IMR-90 (cell line): Measurements from ENCODE around the gene CFAP210. TPM values are rescaled to one million over a fixed set of nuclear protein-coding genes. Genes with fewer than 3 reads are reported as not detected.

Experiments used
- ATAC-seq: fragments of 200-7000 bp; cut with Tn5 transposase; 2 replicates; pipeline ENCODE4 v1.9.1; 2020; ENCODE audit warnings: low read depth, mild to moderate bottlenecking, moderate library complexity
- BruUV-seq: library from RNA; stranded (reverse); fragments of 400-500 nt; replicated peaks from 2 replicates; lab custom pipeline; 2021; lab: Mats Ljungman, UMichigan
- CTCF ChIA-PET: fragments of 300-600 bp; formaldehyde crosslinking; extraction: SDS; loops from one replicate; lab custom pipeline; 2021; ENCODE audit warnings: antibody characterized with exemption; lab: Yijun Ruan, JAX
- POLR2A ChIA-PET: fragments of 300-600 bp; sonication (Branson Sonifier 250); formaldehyde crosslinking; loops from one replicate; lab custom pipeline; 2022; ENCODE audit warnings: antibody characterized with exemption; ENCODE audit not compliant: unreplicated experiment; lab: Charles Lee
- DNase-seq: peaks from one replicate; pipeline ENCODE4 v3.0.0; 2013
- H2AFZ ChIP-seq: replicated peaks from 2 replicates; pipeline ENCODE3; 2013; ENCODE audit warnings: low read length, mild to moderate bottlenecking; ENCODE audit not compliant: poor library complexity
- H2AK5ac ChIP-seq: 2 replicates; pipeline ENCODE4 v1.6.1; 2013; ENCODE audit warnings: low read depth, low read length, inconsistent platforms
- H2AK9ac ChIP-seq: replicated peaks from 2 replicates; pipeline ENCODE3; 2013; ENCODE audit warnings: mild to moderate bottlenecking, low read depth, low read length, moderate library complexity; ENCODE audit not compliant: poor library complexity
- H2BK120ac ChIP-seq: 2 replicates; pipeline ENCODE4 v1.6.1; 2013; ENCODE audit warnings: low read depth, low read length, inconsistent platforms
- H2BK15ac ChIP-seq: 3 replicates; pipeline ENCODE4 v1.6.1; 2013; ENCODE audit warnings: low read depth, low read length, inconsistent platforms
- H2BK20ac ChIP-seq: 2 replicates; pipeline ENCODE4 v1.6.1; 2013; ENCODE audit warnings: low read depth, mild to moderate bottlenecking, inconsistent platforms, low read length, moderate library complexity
- H2BK5ac ChIP-seq: 2 replicates; pipeline ENCODE4 v1.6.1; 2013; ENCODE audit warnings: mild to moderate bottlenecking, low read depth, low read length, inconsistent platforms; ENCODE audit not compliant: poor library complexity, severe bottlenecking
- H3K14ac ChIP-seq: replicated peaks from 2 replicates; pipeline ENCODE4 v1.6.1; 2013; ENCODE audit warnings: low read depth, low read length, inconsistent platforms
- H3K18ac ChIP-seq: 2 replicates; pipeline ENCODE4 v1.6.1; 2013; ENCODE audit warnings: low read depth, low read length, control low read depth
- H3K23ac ChIP-seq: 2 replicates; pipeline ENCODE4 v1.6.1; 2013; ENCODE audit warnings: low read depth, low read length, inconsistent platforms
- H3K27ac ChIP-seq: 2 replicates; pipeline ENCODE4 v1.5.1; 2013; ENCODE audit warnings: mild to moderate bottlenecking, control low read depth, low read length; ENCODE audit not compliant: insufficient read depth
- H3K27me3 ChIP-seq: 2 replicates; pipeline ENCODE4 v1.6.1; 2013; ENCODE audit warnings: low read length; ENCODE audit not compliant: control insufficient read depth, insufficient read depth
- H3K36me3 ChIP-seq: 2 replicates; pipeline ENCODE4 v1.6.1; 2013; ENCODE audit warnings: low read length, mixed read lengths; ENCODE audit not compliant: control insufficient read depth, insufficient read depth
- H3K4ac ChIP-seq: 2 replicates; pipeline ENCODE4 v1.6.1; 2013; ENCODE audit warnings: low read depth, low read length, inconsistent platforms
- H3K4me1 ChIP-seq: 2 replicates; pipeline ENCODE4 v1.6.1; 2013; ENCODE audit warnings: low read length, mixed read lengths; ENCODE audit not compliant: control insufficient read depth, insufficient read depth
- H3K4me2 ChIP-seq: 2 replicates; pipeline ENCODE4 v1.6.1; 2013; ENCODE audit warnings: low read depth, mild to moderate bottlenecking, control low read depth, low read length, moderate library complexity
- H3K4me3 ChIP-seq: 2 replicates; pipeline ENCODE4 v1.5.1; 2013; ENCODE audit warnings: low read depth, mild to moderate bottlenecking, control low read depth, low read length, moderate library complexity; ENCODE audit not compliant: insufficient read depth
- H3K56ac ChIP-seq: 2 replicates; pipeline ENCODE4 v1.6.1; 2013; ENCODE audit warnings: low read length, inconsistent platforms; ENCODE audit not compliant: insufficient read depth; ENCODE audit errors: extremely low read depth
- H3K79me1 ChIP-seq, 2 experiments: 2 replicates each; pipeline ENCODE4 v1.6.1; 2013; ENCODE audit warnings: low read length in 2 of 2, inconsistent platforms in 1 of 2, low read depth in 1 of 2
- H3K9ac ChIP-seq: 2 replicates; pipeline ENCODE4 v1.6.1; 2013; ENCODE audit warnings: low read depth, low read length, control low read depth
- H3K9me1 ChIP-seq: 2 replicates; pipeline ENCODE4 v1.6.1; 2013; ENCODE audit warnings: low read length, inconsistent platforms; ENCODE audit not compliant: insufficient read depth
- H3K9me3 ChIP-seq: 2 replicates; pipeline ENCODE4 v1.6.1; 2013; ENCODE audit warnings: low read length; ENCODE audit not compliant: control insufficient read depth, insufficient read depth
- H4K20me1 ChIP-seq: 2 replicates; pipeline ENCODE4 v1.6.1; 2013; ENCODE audit warnings: low read length, inconsistent platforms; ENCODE audit not compliant: insufficient read depth
- H4K5ac ChIP-seq: 2 replicates; pipeline ENCODE4 v1.6.1; 2013; ENCODE audit warnings: mild to moderate bottlenecking, low read depth, low read length, control low read depth
- H4K8ac ChIP-seq, 2 experiments: 2 replicates each; pipeline ENCODE4 v1.6.1; 2013; ENCODE audit warnings: low read depth in 2 of 2, low read length in 2 of 2, control low read depth in 1 of 2, inconsistent platforms in 1 of 2
- H4K91ac ChIP-seq: 2 replicates; pipeline ENCODE4 v1.6.1; 2013; ENCODE audit warnings: low read depth, low read length, inconsistent platforms; ENCODE audit not compliant: insufficient read depth
- BHLHE40 ChIP-seq: fragments of 150-350 bp; IDR thresholded peaks from 2 replicates; pipeline ENCODE4 v1.6.1; 2016; ENCODE audit warnings: mild to moderate bottlenecking, low read depth, low read length
- CEBPB ChIP-seq: IDR thresholded peaks from 2 replicates; pipeline ENCODE4 v1.6.1; 2012; ENCODE audit warnings: low read depth, low read length, improper control_type of control experiment
- MAZ ChIP-seq: IDR thresholded peaks from 2 replicates; pipeline ENCODE4 v1.6.1; 2012; ENCODE audit warnings: low read depth, mild to moderate bottlenecking, low read length, improper control_type of control experiment, moderate library complexity, borderline replicate concordance
- POLR2A ChIP-seq: IDR thresholded peaks from 2 replicates; pipeline ENCODE4 v1.6.1; 2012; ENCODE audit warnings: mild to moderate bottlenecking, low read depth, low read length
- RAD21 ChIP-seq: IDR thresholded peaks from 2 replicates; pipeline ENCODE4 v1.6.1; 2012; ENCODE audit warnings: low read length, improper control_type of control experiment
- WGBS, 2 experiments: methylation state at CpG; one replicate each; pipeline versions ENCODE4 v1.1.5 to v1.1.7; 2013; ENCODE audit warnings: missing lambda C conversion rate in 2 of 2; ENCODE audit not compliant: insufficient read length in 1 of 2; ENCODE audit errors: extremely low coverage in 2 of 2; 5-methylcytosine and 5-hydroxymethylcytosine counted together
- dilution Hi-C: fragments of 300-500 bp; cut with HindIII; formaldehyde crosslinking; loops from one replicate; pipeline ENCODE4 v1.14.3; 2018; ENCODE audit warnings: low sequenced_read_pairs; ENCODE audit not compliant: unreplicated experiment
- in situ Hi-C: fragments of 300-500 bp; cut with MboI; formaldehyde crosslinking; loops from 3 replicates; pipeline ENCODE4 v1.14.3; 2019; ENCODE audit warnings: low sequenced_read_pairs, inconsistent platforms, mixed read lengths
- intact Hi-C: fragments of 100-400 bp; cut with micrococcal nuclease; formaldehyde crosslinking; loops from 2 replicates; pipeline ENCODE4 v1.10.0; 2022
- polyA plus RNA-seq, 3 experiments: library from polyadenylated mRNA; depleted of rRNA; stranded (reverse); fragments of >200 nt; gene quantifications; 2 replicates each; pipeline ENCODE4 v1.2.3, GENCODE V29; 2012; ENCODE audit warnings: low replicate concordance in 1 of 3
- total RNA-seq: library from RNA; depleted of rRNA; stranded (reverse); fragments of >200 nt; gene quantifications from 2 replicates; pipeline ENCODE4 v1.2.3, GENCODE V29; 2012
- TF ChIP-seq, protein P1 (sequence below): fragments of 150-350 bp; IDR thresholded peaks from 2 replicates; pipeline ENCODE4 v1.6.1; 2016; ENCODE audit warnings: low read depth, mild to moderate bottlenecking, low read length, moderate library complexity, borderline replicate concordance
- TF ChIP-seq, protein P2 (sequence below): conservative IDR thresholded peaks from 2 replicates; pipeline ENCODE4 v1.5.1; 2012; ENCODE audit warnings: mild to moderate bottlenecking, low read depth, low read length, improper control_type of control experiment
- TF ChIP-seq, protein P3 (sequence below): fragments of 150-350 bp; IDR thresholded peaks from 2 replicates; pipeline ENCODE4 v1.6.1; 2017; ENCODE audit warnings: mild to moderate bottlenecking, antibody characterized with exemption, low read length, low read depth

The CFAP210 gene
- total and polyA plus RNA-seq, 2 of the 4 experiments (the other 2 are of a cell fraction): not detected

DNA sequence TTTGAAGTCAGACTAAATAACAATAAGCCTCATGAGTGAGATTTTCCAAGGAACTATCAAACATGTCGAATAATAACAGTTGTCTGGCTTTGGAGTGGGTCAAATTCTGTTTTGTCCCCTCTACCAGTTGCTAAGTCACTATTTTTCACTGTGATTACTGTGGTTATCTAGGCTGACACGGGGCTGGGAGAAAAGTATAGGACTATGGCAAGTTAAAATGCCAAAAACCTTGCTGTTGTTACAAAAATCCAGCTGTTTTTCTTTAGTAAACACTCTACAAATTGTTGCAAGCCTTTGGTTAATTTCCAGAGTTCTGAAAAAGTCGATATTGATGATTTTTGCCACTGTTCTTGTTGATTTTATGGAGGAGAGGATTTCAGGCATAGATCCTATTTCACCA lies 1.5 kb downstream of the CFAP210 start:
- dilution Hi-C loops: no loop called here

More for the DNA sequence above, 1.5 kb downstream of the CFAP210 start:
- H2AK5ac ChIP-seq: no peak overlapping the region
- in situ Hi-C loops (no loop called here), intact Hi-C loops (no loop called here)
- TF ChIP-seq RAD21 (no peak), CEBPB (no peak), BHLHE40 (no peak), POLR2A (no peak), MAZ (no peak)
- TF ChIP-seq, protein P1, sequence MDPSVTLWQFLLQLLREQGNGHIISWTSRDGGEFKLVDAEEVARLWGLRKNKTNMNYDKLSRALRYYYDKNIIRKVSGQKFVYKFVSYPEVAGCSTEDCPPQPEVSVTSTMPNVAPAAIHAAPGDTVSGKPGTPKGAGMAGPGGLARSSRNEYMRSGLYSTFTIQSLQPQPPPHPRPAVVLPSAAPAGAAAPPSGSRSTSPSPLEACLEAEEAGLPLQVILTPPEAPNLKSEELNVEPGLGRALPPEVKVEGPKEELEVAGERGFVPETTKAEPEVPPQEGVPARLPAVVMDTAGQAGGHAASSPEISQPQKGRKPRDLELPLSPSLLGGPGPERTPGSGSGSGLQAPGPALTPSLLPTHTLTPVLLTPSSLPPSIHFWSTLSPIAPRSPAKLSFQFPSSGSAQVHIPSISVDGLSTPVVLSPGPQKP: no peak
- TF ChIP-seq, protein P2, sequence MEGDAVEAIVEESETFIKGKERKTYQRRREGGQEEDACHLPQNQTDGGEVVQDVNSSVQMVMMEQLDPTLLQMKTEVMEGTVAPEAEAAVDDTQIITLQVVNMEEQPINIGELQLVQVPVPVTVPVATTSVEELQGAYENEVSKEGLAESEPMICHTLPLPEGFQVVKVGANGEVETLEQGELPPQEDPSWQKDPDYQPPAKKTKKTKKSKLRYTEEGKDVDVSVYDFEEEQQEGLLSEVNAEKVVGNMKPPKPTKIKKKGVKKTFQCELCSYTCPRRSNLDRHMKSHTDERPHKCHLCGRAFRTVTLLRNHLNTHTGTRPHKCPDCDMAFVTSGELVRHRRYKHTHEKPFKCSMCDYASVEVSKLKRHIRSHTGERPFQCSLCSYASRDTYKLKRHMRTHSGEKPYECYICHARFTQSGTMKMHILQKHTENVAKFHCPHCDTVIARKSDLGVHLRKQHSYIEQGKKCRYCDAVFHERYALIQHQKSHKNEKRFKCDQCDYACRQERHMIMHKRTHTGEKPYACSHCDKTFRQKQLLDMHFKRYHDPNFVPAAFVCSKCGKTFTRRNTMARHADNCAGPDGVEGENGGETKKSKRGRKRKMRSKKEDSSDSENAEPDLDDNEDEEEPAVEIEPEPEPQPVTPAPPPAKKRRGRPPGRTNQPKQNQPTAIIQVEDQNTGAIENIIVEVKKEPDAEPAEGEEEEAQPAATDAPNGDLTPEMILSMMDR: no peak
- TF ChIP-seq, protein P3, sequence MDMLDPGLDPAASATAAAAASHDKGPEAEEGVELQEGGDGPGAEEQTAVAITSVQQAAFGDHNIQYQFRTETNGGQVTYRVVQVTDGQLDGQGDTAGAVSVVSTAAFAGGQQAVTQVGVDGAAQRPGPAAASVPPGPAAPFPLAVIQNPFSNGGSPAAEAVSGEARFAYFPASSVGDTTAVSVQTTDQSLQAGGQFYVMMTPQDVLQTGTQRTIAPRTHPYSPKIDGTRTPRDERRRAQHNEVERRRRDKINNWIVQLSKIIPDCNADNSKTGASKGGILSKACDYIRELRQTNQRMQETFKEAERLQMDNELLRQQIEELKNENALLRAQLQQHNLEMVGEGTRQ: no peak
- H3K79me1 ChIP-seq: peaks cover 5 to 7% of the 10 kb centered on the region in 2 experiments; a peak in 1 of 4 replicates
- no peaks in the 10 kb centered on the region for H3K9me3 ChIP-seq
- H3K4me2 ChIP-seq: no peak overlapping the region; the same call in 1 of the 2 replicates
- H2BK120ac ChIP-seq: no peak overlapping the region
- H2BK20ac ChIP-seq: no peak overlapping the region
- ChIA-PET POLR2A (no interaction called here), CTCF (no interaction called here)
- H2BK5ac ChIP-seq: no peak overlapping the region
- WGBS, 2 experiments: no CpG with 5 or more reads among the region's 3 CpGs
- DNase-seq (no peak), ATAC-seq (no peak)
- no peak overlapping the region for H4K5ac ChIP-seq
- H3K14ac ChIP-seq: no peak overlapping the region
- H4K91ac ChIP-seq: no peak overlapping the region
- no peak overlapping the region for H2AFZ ChIP-seq
- no peak overlapping the region for H3K4ac ChIP-seq
- H3K27me3 ChIP-seq: no peaks in the 10 kb centered on the region
- no peak overlapping the region for H3K56ac ChIP-seq
- no peaks in the 10 kb centered on the region for H4K20me1 ChIP-seq
- H3K4me3 ChIP-seq: no peak overlapping the region
- H3K9ac ChIP-seq: no peak overlapping the region
- H3K9me1 ChIP-seq: no peaks in the 10 kb centered on the region
- no peak overlapping the region; the same call in 1 of the 2 replicates for H3K18ac ChIP-seq
- H3K27ac ChIP-seq: no peak overlapping the region; the same call in 1 of the 2 replicates
- no peak overlapping the region for H2AK9ac ChIP-seq
- no peak overlapping the region for H2BK15ac ChIP-seq
- no peak overlapping the region for H3K23ac ChIP-seq
- no peaks in the 10 kb centered on the region; the same call in 1 of the 2 replicates for H3K4me1 ChIP-seq
- BruUV-seq: no TSS peak
- H3K36me3 ChIP-seq: no peaks in the 10 kb centered on the region
- no peak overlapping the region for H4K8ac ChIP-seq
